Loucy (cell line): Measurements from ENCODE around the gene ARAP3.

Experiments
- H2AFZ ChIP-seq: fragments of 200-600 bp; sonication (generic); 2 replicates; pipeline ENCODE4 v1.6.0; 2016; ENCODE audit warnings: antibody characterized with exemption, mild to moderate bottlenecking, low read length, moderate library complexity
- H3F3A ChIP-seq: fragments of 200-600 bp; 2 replicates; pipeline ENCODE4 v1.6.0; 2016; ENCODE audit warnings: antibody characterized with exemption, low read depth, mild to moderate bottlenecking
- H3K27me3 ChIP-seq: fragments of 200-600 bp; sonication (generic); 2 replicates; pipeline ENCODE4 v1.6.1; 2014; ENCODE audit warnings: low read length, mild to moderate bottlenecking; ENCODE audit not compliant: insufficient read depth, poor library complexity, severe bottlenecking
- H3K36me3 ChIP-seq: fragments of 200-600 bp; sonication (generic); 2 replicates; pipeline ENCODE4 v1.6.1; 2016; ENCODE audit warnings: low read length; ENCODE audit not compliant: insufficient read depth
- H3K4me1 ChIP-seq: fragments of 200-600 bp; sonication (generic); 2 replicates; pipeline ENCODE4 v1.5.1; 2014; ENCODE audit warnings: low read length, mild to moderate bottlenecking; ENCODE audit not compliant: insufficient read depth, poor library complexity, severe bottlenecking
- H3K4me2 ChIP-seq: fragments of 200-600 bp; sonication (generic); 2 replicates; pipeline ENCODE4 v1.6.0; 2014; ENCODE audit warnings: antibody characterized with exemption, low read length, low read depth, mild to moderate bottlenecking; ENCODE audit not compliant: poor library complexity, severe bottlenecking
- H3K4me3 ChIP-seq: fragments of 200-600 bp; sonication (generic); 2 replicates; pipeline ENCODE4 v1.5.1; 2014; ENCODE audit warnings: low read length, mild to moderate bottlenecking, mixed read lengths; ENCODE audit not compliant: poor library complexity, severe bottlenecking
- H3K79me2 ChIP-seq: fragments of 200-600 bp; sonication (generic); 2 replicates; pipeline ENCODE4 v1.6.1; 2014; ENCODE audit warnings: low read length; ENCODE audit not compliant: insufficient read depth
- H3K9ac ChIP-seq: fragments of 200-600 bp; sonication (generic); 2 replicates; pipeline ENCODE4 v1.6.0; 2014; ENCODE audit warnings: mild to moderate bottlenecking, low read depth, low read length, moderate library complexity; ENCODE audit not compliant: poor library complexity, severe bottlenecking
- H3K9me2 ChIP-seq: fragments of 200-600 bp; sonication (generic); replicated peaks from 2 replicates; pipeline ENCODE4 v1.6.1; 2016; ENCODE audit warnings: low read depth, low read length, mixed read lengths
- H3K9me3 ChIP-seq: fragments of 200-600 bp; sonication (generic); 2 replicates; pipeline ENCODE4 v1.6.1; 2014; ENCODE audit warnings: mild to moderate bottlenecking, antibody characterized with exemption, low read length, low read depth; ENCODE audit not compliant: insufficient read depth
- H4K20me1 ChIP-seq: fragments of 200-600 bp; sonication (generic); 2 replicates; pipeline ENCODE4 v1.6.0; 2014; ENCODE audit warnings: antibody characterized with exemption, low read length, mild to moderate bottlenecking; ENCODE audit not compliant: insufficient read depth, poor library complexity, severe bottlenecking
- CTCF ChIP-seq: fragments of 200-600 bp; sonication (generic); conservative IDR thresholded peaks from 2 replicates; pipeline ENCODE4 v1.5.1; 2014; ENCODE audit warnings: mild to moderate bottlenecking, antibody characterized with exemption, low read length
- EZH2phosphoT487 ChIP-seq: fragments of 200-600 bp; IDR thresholded peaks from 2 replicates; pipeline ENCODE4 v1.6.1; 2018; ENCODE audit warnings: antibody characterized with exemption, mild to moderate bottlenecking, moderate library complexity, borderline replicate concordance

ARAP3 gene

DNA sequence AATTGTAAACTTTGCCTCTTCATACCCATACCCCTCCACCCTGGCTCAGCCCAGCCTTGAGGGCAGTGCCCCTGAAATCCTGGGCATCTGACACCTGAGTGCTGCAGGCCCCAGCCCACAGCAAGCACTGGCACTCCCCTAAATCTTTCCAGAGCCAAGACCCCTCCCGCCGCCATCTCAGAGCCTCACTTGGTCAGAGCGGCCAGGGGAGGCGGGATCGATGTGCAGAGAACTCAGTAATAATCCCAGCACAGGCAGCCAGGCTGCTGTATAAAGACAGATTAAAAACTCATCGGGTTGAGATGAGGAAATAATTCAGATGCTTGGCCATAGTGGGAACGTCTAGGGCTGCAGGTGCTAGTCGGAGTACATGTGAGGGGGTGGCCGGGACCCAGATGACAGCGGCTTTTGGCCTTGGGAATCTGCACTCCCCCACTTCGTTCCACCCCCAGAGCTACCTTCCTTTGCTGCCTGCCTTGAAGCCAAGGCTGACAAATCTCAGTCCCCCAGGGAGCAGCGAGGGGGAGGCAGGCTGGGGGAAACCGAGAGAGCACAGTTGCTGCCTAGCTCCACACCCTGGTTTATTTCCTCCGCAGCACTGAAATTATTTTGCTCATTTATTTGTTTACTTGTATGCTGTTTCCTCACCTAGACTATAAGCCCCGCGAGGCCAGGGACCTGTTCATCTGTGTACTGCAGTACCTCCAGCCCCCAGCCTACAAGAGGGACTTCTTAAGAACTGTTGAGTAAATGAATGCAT lies 19.5 kb upstream of the ARAP3 start:
- no peaks in the 10 kb centered on the region for H3K9me2 ChIP-seq
- no peak overlapping the region for H3K4me3 ChIP-seq
- no peaks in the 10 kb centered on the region for H3K79me2 ChIP-seq
- H3K9ac ChIP-seq = no peak overlapping the region
- H4K20me1 ChIP-seq = no peaks in the 10 kb centered on the region
- TF ChIP-seq EZH2phosphoT487 = no peak
- no peak for TF ChIP-seq CTCF
- H3F3A ChIP-seq = no peaks in the 10 kb centered on the region
- H3K4me2 ChIP-seq = no peak overlapping the region
- no peaks in the 10 kb centered on the region for H3K36me3 ChIP-seq
- no peak overlapping the region for H2AFZ ChIP-seq
- H3K27me3 ChIP-seq = no peaks in the 10 kb centered on the region
- peaks cover 12% of the 10 kb centered on the region for H3K4me1 ChIP-seq
- no peaks in the 10 kb centered on the region for H3K9me3 ChIP-seq

DNA sequence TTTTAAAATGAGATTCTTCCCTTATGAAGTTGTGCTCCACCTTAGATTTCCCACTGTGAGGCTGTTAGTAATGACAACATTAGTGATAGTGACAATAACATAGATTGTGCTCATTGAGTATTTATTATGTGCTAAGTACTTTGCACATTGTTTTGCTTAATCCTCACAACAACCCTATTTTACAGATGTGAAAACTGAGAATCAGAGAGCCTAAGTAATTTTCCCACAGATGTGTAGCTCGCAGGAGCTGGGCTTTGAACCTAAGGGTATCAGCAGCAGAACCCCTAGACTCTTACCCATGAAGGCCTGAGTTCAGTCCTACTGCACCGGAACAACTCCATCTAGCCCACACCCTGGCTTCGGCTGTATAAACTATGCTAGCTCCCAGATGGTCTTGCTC lies 15.6 kb upstream of the ARAP3 start:
- no peaks in the 10 kb centered on the region for H4K20me1 ChIP-seq
- H3K4me2 ChIP-seq = no peak overlapping the region
- H3K36me3 ChIP-seq = no peaks in the 10 kb centered on the region
- H3F3A ChIP-seq = no peaks in the 10 kb centered on the region
- no peaks in the 10 kb centered on the region for H3K27me3 ChIP-seq
- H3K4me3 ChIP-seq = no peak overlapping the region
- no peaks in the 10 kb centered on the region for H3K9me2 ChIP-seq
- no peaks in the 10 kb centered on the region for H3K4me1 ChIP-seq
- no peaks in the 10 kb centered on the region for H3K79me2 ChIP-seq
- TF ChIP-seq CTCF (no peak), EZH2phosphoT487 (no peak)
- no peaks in the 10 kb centered on the region for H3K9me3 ChIP-seq
- no peak overlapping the region for H2AFZ ChIP-seq
- no peak overlapping the region for H3K9ac ChIP-seq

- Histone ChIP-seq H3F3A (no peaks in the 10 kb centered on the region), H3K9ac (no peak overlapping the region), H3K27me3 (no peaks in the 10 kb centered on the region), H3K4me1 (no peaks in the 10 kb centered on the region), H2AFZ (no peak overlapping the region), H3K4me2 (no peak overlapping the region), H3K9me3 (no peaks in the 10 kb centered on the region), H3K36me3 (no peaks in the 10 kb centered on the region), H4K20me1 (no peaks in the 10 kb centered on the region), H3K4me3 (no peak overlapping the region), H3K9me2 (no peaks in the 10 kb centered on the region), H3K79me2 (no peaks in the 10 kb centered on the region)
- TF ChIP-seq CTCF (no peak), EZH2phosphoT487 (no peak)
Measured at GRCh38 chr5:141696431-141696830, 14.4 kb upstream of the ARAP3 start.
